ENCODE data around the gene TRERF1.

DNA sequence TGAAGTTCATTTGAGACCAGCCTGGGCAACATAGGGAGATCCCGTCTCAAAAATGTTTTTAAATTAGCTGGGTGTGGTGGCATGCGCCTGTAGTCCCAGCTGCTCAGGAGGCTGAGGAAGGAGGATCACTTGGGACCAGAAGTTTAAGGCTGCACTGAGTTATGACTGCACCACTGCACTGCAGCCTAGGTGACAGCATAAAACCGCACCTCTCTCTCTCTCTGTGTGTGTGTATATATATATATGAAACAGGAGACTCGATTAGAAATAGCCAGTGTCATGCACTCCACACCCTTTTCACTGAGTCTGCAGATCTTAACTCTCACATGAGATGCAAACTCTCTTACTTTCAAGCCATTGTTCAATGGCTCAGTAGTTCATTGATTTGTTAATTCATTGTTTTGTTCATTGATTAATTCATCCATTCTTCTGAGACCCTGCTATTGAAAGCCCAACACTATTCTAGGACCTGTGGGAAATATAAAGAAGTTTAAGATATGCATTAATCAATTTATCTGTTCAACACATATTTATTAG lies 181.7 kb downstream of the TRERF1 start:
- TF ChIP-seq, protein P1, sequence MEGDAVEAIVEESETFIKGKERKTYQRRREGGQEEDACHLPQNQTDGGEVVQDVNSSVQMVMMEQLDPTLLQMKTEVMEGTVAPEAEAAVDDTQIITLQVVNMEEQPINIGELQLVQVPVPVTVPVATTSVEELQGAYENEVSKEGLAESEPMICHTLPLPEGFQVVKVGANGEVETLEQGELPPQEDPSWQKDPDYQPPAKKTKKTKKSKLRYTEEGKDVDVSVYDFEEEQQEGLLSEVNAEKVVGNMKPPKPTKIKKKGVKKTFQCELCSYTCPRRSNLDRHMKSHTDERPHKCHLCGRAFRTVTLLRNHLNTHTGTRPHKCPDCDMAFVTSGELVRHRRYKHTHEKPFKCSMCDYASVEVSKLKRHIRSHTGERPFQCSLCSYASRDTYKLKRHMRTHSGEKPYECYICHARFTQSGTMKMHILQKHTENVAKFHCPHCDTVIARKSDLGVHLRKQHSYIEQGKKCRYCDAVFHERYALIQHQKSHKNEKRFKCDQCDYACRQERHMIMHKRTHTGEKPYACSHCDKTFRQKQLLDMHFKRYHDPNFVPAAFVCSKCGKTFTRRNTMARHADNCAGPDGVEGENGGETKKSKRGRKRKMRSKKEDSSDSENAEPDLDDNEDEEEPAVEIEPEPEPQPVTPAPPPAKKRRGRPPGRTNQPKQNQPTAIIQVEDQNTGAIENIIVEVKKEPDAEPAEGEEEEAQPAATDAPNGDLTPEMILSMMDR (IDR thresholded peaks at IDR 0.05; ENCODE audit: control extremely low read depth in 1 of 3, insufficient read depth in 1 of 3, low read depth in 1 of 3, low read length in 3 of 3) = no peak
- no peak for TF ChIP-seq TBP (IDR thresholded peaks at IDR 0.05; ENCODE audit: low read depth, low read length)

Data from H1 (cell line).